SK-N-MC (cell line): ENCODE data around the gene TRAPPC8.

Experiments
- DNase-seq: peaks from one replicate; pipeline ENCODE4 v3.0.0-alpha.2; 2011; ENCODE audit warnings: low read depth, low spot score
- H3K27ac ChIP-seq: fragments of 200-600 bp; sonication (generic); 2 replicates; pipeline ENCODE4 v1.5.1; 2016; ENCODE audit warnings: mixed run types
- H3K36me3 ChIP-seq: fragments of 200-600 bp; sonication (generic); 2 replicates; pipeline ENCODE4 v1.6.1; 2017; ENCODE audit warnings: antibody characterized with exemption, low read length, mixed read lengths; ENCODE audit not compliant: insufficient read depth
- H3K4me3 ChIP-seq: fragments of 200-600 bp; sonication (generic); 2 replicates; pipeline ENCODE4 v1.5.1; 2016
- H3K9ac ChIP-seq: fragments of 200-600 bp; sonication (generic); 2 replicates; pipeline ENCODE4 v1.8.0; 2017; ENCODE audit warnings: mixed run types, mixed read lengths; ENCODE audit not compliant: insufficient read length
- H3K9me3 ChIP-seq: fragments of 200-600 bp; sonication (generic); 2 replicates; pipeline ENCODE4 v1.6.1; 2017; ENCODE audit warnings: low read depth, mild to moderate bottlenecking, antibody characterized with exemption, low read length, moderate library complexity, mixed read lengths
- EZH2 ChIP-seq: fragments of 200-600 bp; sonication (generic); IDR thresholded peaks from one replicate; pipeline ENCODE4 v1.6.1; 2017; ENCODE audit warnings: antibody characterized with exemption
- FOXP2 ChIP-seq: optimal IDR thresholded peaks from 2 replicates; pipeline ENCODE3; 2011; ENCODE audit warnings: mild to moderate bottlenecking, moderate library complexity; ENCODE audit not compliant: insufficient read depth; ENCODE audit errors: extremely low read length, control extremely low read depth
- POLR2AphosphoS5 ChIP-seq: IDR thresholded peaks from 2 replicates; pipeline ENCODE4 v1.6.1; 2012; ENCODE audit warnings: mild to moderate bottlenecking, low read depth, low read length, borderline replicate concordance

Gene TRAPPC8

GRCh38 chr18:31942999-31943877, at the start of gene TRAPPC8:
Gene TRAPPC8, minus strand, starts transcription at chr18:31943128. Its CDS starts 364 bp downstream, at chr18:31942764.
- no peaks in the 10 kb centered on the region for H3K36me3 ChIP-seq
- H3K27ac ChIP-seq: peak within 1 kb of the TSS; percentile 89
- H3K9ac ChIP-seq: peak within 1 kb of the TSS; percentile 97
- DNase-seq: peak; percentile 79
- no peaks in the 10 kb centered on the region for H3K9me3 ChIP-seq
- H3K4me3 ChIP-seq: peak within 1 kb of the TSS; percentile 99
- TF ChIP-seq FOXP2 (no peak), POLR2AphosphoS5 (peak; percentile 94)

- TF ChIP-seq FOXP2 (no peak), EZH2 (no peak), POLR2AphosphoS5 (no peak)
- Histone ChIP-seq H3K27ac (no peak overlapping the region), H3K9me3 (no peaks in the 10 kb centered on the region)
Observed at GRCh38 chr18:31990823-31991222, 47.9 kb upstream of the TRAPPC8 start.

GRCh38 chr18:31983976-31984375, 41.0 kb upstream of the TRAPPC8 start:
- no peak for DNase-seq
- H3K27ac ChIP-seq: no peak overlapping the region
- no peaks in the 10 kb centered on the region for H3K9me3 ChIP-seq
- H3K4me3 ChIP-seq: no peak overlapping the region
- H3K9ac ChIP-seq: no peak overlapping the region
- H3K36me3 ChIP-seq: no peaks in the 10 kb centered on the region
- TF ChIP-seq EZH2: no peak
- no peak for TF ChIP-seq POLR2AphosphoS5
- no peak for TF ChIP-seq FOXP2

More at GRCh38 chr18:31990823-31991222, 47.9 kb upstream of the TRAPPC8 start:
- Histone ChIP-seq H3K4me3 (no peak overlapping the region), H3K36me3 (no peaks in the 10 kb centered on the region), H3K9ac (no peak overlapping the region)
- DNase-seq: no peak

GRCh38 chr18:31983020-31983419, 40.1 kb upstream of the TRAPPC8 start:
- no peaks in the 10 kb centered on the region for H3K9me3 ChIP-seq
- no peak overlapping the region for H3K9ac ChIP-seq
- no peak overlapping the region for H3K27ac ChIP-seq
- TF ChIP-seq POLR2AphosphoS5: no peak
- TF ChIP-seq EZH2: no peak
- no peak for TF ChIP-seq FOXP2
- no peaks in the 10 kb centered on the region for H3K36me3 ChIP-seq
- DNase-seq: no peak
- H3K4me3 ChIP-seq: no peak overlapping the region

GRCh38 chr18:31980863-31981262, 37.9 kb upstream of the TRAPPC8 start:
- H3K36me3 ChIP-seq: no peaks in the 10 kb centered on the region
- no peak overlapping the region for H3K4me3 ChIP-seq
- H3K9ac ChIP-seq: no peak overlapping the region
- TF ChIP-seq FOXP2 (no peak), POLR2AphosphoS5 (no peak), EZH2 (no peak)
- no peak overlapping the region for H3K27ac ChIP-seq
- no peaks in the 10 kb centered on the region for H3K9me3 ChIP-seq
- DNase-seq: no peak

GRCh38 chr18:31979714-31980113, 36.8 kb upstream of the TRAPPC8 start:
- TF ChIP-seq FOXP2: no peak
- TF ChIP-seq POLR2AphosphoS5: no peak
- no peak for TF ChIP-seq EZH2
- Histone ChIP-seq H3K36me3 (no peaks in the 10 kb centered on the region), H3K27ac (no peak overlapping the region), H3K4me3 (no peak overlapping the region), H3K9me3 (no peaks in the 10 kb centered on the region), H3K9ac (no peak overlapping the region)
- DNase-seq: no peak

- TF ChIP-seq POLR2AphosphoS5 (no peak), FOXP2 (no peak), EZH2 (no peak)
- no peak overlapping the region for H3K27ac ChIP-seq
- H3K36me3 ChIP-seq: no peaks in the 10 kb centered on the region
- H3K9me3 ChIP-seq: 0 out of 2 replicates have a peak, but pooled peaks cover 5% of the 10 kb centered on the region
- no peak overlapping the region for H3K9ac ChIP-seq
- no peak overlapping the region for H3K4me3 ChIP-seq
- no peak for DNase-seq
Observed at GRCh38 chr18:31978616-31979015, 35.7 kb upstream of the TRAPPC8 start.

- peak; percentile 24 for DNase-seq
Observed at GRCh38 chr18:31977270-31977872, 34.4 kb upstream of the TRAPPC8 start.

More at GRCh38 chr18:31977270-31977872, 34.4 kb upstream of the TRAPPC8 start:
- H3K9me3 ChIP-seq: 0 out of 2 replicates have a peak, but pooled peaks cover 5% of the 10 kb centered on the region
- H3K9ac ChIP-seq: no peak overlapping the region
- H3K4me3 ChIP-seq: no peak overlapping the region
- no peak overlapping the region for H3K27ac ChIP-seq
- H3K36me3 ChIP-seq: no peaks in the 10 kb centered on the region
- TF ChIP-seq EZH2 (no peak), POLR2AphosphoS5 (no peak), FOXP2 (no peak)
